IMR-90 (cell line): ENCODE results near the gene GAD2. TPM values are rescaled to one million over a fixed set of nuclear protein-coding genes. Genes with fewer than 3 reads are reported as not detected.

Experiments
- ATAC-seq: fragments of 200-7000 bp; cut with Tn5 transposase; 2 replicates; pipeline ENCODE4 v1.9.1; 2020; ENCODE audit warnings: low read depth, mild to moderate bottlenecking, moderate library complexity
- BruUV-seq: library from RNA; stranded (reverse); fragments of 400-500 nt; replicated peaks from 2 replicates; lab custom pipeline; 2021; lab: Mats Ljungman, UMichigan
- CTCF ChIA-PET: fragments of 300-600 bp; formaldehyde crosslinking; extraction: SDS; loops from one replicate; lab custom pipeline; 2021; ENCODE audit warnings: antibody characterized with exemption; lab: Yijun Ruan, JAX
- POLR2A ChIA-PET: fragments of 300-600 bp; sonication (Branson Sonifier 250); formaldehyde crosslinking; loops from one replicate; lab custom pipeline; 2022; ENCODE audit warnings: antibody characterized with exemption; ENCODE audit not compliant: unreplicated experiment; lab: Charles Lee
- DNase-seq: peaks from one replicate; pipeline ENCODE4 v3.0.0; 2013
- H2AFZ ChIP-seq: replicated peaks from 2 replicates; pipeline ENCODE3; 2013; ENCODE audit warnings: low read length, mild to moderate bottlenecking; ENCODE audit not compliant: poor library complexity
- H2AK5ac ChIP-seq: 2 replicates; pipeline ENCODE4 v1.6.1; 2013; ENCODE audit warnings: low read depth, low read length, inconsistent platforms
- H2AK9ac ChIP-seq: replicated peaks from 2 replicates; pipeline ENCODE3; 2013; ENCODE audit warnings: mild to moderate bottlenecking, low read depth, low read length, moderate library complexity; ENCODE audit not compliant: poor library complexity
- H2BK120ac ChIP-seq: 2 replicates; pipeline ENCODE4 v1.6.1; 2013; ENCODE audit warnings: low read depth, low read length, inconsistent platforms
- H2BK15ac ChIP-seq: 3 replicates; pipeline ENCODE4 v1.6.1; 2013; ENCODE audit warnings: low read depth, low read length, inconsistent platforms
- H2BK20ac ChIP-seq: 2 replicates; pipeline ENCODE4 v1.6.1; 2013; ENCODE audit warnings: low read depth, mild to moderate bottlenecking, inconsistent platforms, low read length, moderate library complexity
- H2BK5ac ChIP-seq: 2 replicates; pipeline ENCODE4 v1.6.1; 2013; ENCODE audit warnings: mild to moderate bottlenecking, low read depth, low read length, inconsistent platforms; ENCODE audit not compliant: poor library complexity, severe bottlenecking
- H3K14ac ChIP-seq: replicated peaks from 2 replicates; pipeline ENCODE4 v1.6.1; 2013; ENCODE audit warnings: low read depth, low read length, inconsistent platforms
- H3K18ac ChIP-seq: 2 replicates; pipeline ENCODE4 v1.6.1; 2013; ENCODE audit warnings: low read depth, low read length, control low read depth
- H3K23ac ChIP-seq: 2 replicates; pipeline ENCODE4 v1.6.1; 2013; ENCODE audit warnings: low read depth, low read length, inconsistent platforms
- H3K27ac ChIP-seq: 2 replicates; pipeline ENCODE4 v1.5.1; 2013; ENCODE audit warnings: mild to moderate bottlenecking, control low read depth, low read length; ENCODE audit not compliant: insufficient read depth
- H3K27me3 ChIP-seq: 2 replicates; pipeline ENCODE4 v1.6.1; 2013; ENCODE audit warnings: low read length; ENCODE audit not compliant: control insufficient read depth, insufficient read depth
- H3K36me3 ChIP-seq: 2 replicates; pipeline ENCODE4 v1.6.1; 2013; ENCODE audit warnings: low read length, mixed read lengths; ENCODE audit not compliant: control insufficient read depth, insufficient read depth
- H3K4ac ChIP-seq: 2 replicates; pipeline ENCODE4 v1.6.1; 2013; ENCODE audit warnings: low read depth, low read length, inconsistent platforms
- H3K4me1 ChIP-seq: 2 replicates; pipeline ENCODE4 v1.6.1; 2013; ENCODE audit warnings: low read length, mixed read lengths; ENCODE audit not compliant: control insufficient read depth, insufficient read depth
- H3K4me2 ChIP-seq: 2 replicates; pipeline ENCODE4 v1.6.1; 2013; ENCODE audit warnings: low read depth, mild to moderate bottlenecking, control low read depth, low read length, moderate library complexity
- H3K4me3 ChIP-seq: 2 replicates; pipeline ENCODE4 v1.5.1; 2013; ENCODE audit warnings: low read depth, mild to moderate bottlenecking, control low read depth, low read length, moderate library complexity; ENCODE audit not compliant: insufficient read depth
- H3K56ac ChIP-seq: 2 replicates; pipeline ENCODE4 v1.6.1; 2013; ENCODE audit warnings: low read length, inconsistent platforms; ENCODE audit not compliant: insufficient read depth; ENCODE audit errors: extremely low read depth
- H3K79me1 ChIP-seq, 2 experiments: 2 replicates each; pipeline ENCODE4 v1.6.1; 2013; ENCODE audit warnings: low read length in 2 of 2, inconsistent platforms in 1 of 2, low read depth in 1 of 2
- H3K9ac ChIP-seq: 2 replicates; pipeline ENCODE4 v1.6.1; 2013; ENCODE audit warnings: low read depth, low read length, control low read depth
- H3K9me1 ChIP-seq: 2 replicates; pipeline ENCODE4 v1.6.1; 2013; ENCODE audit warnings: low read length, inconsistent platforms; ENCODE audit not compliant: insufficient read depth
- H3K9me3 ChIP-seq: 2 replicates; pipeline ENCODE4 v1.6.1; 2013; ENCODE audit warnings: low read length; ENCODE audit not compliant: control insufficient read depth, insufficient read depth
- H4K20me1 ChIP-seq: 2 replicates; pipeline ENCODE4 v1.6.1; 2013; ENCODE audit warnings: low read length, inconsistent platforms; ENCODE audit not compliant: insufficient read depth
- H4K5ac ChIP-seq: 2 replicates; pipeline ENCODE4 v1.6.1; 2013; ENCODE audit warnings: mild to moderate bottlenecking, low read depth, low read length, control low read depth
- H4K8ac ChIP-seq, 2 experiments: 2 replicates each; pipeline ENCODE4 v1.6.1; 2013; ENCODE audit warnings: low read depth in 2 of 2, low read length in 2 of 2, control low read depth in 1 of 2, inconsistent platforms in 1 of 2
- H4K91ac ChIP-seq: 2 replicates; pipeline ENCODE4 v1.6.1; 2013; ENCODE audit warnings: low read depth, low read length, inconsistent platforms; ENCODE audit not compliant: insufficient read depth
- CEBPB ChIP-seq: IDR thresholded peaks from 2 replicates; pipeline ENCODE4 v1.6.1; 2012; ENCODE audit warnings: low read depth, low read length, improper control_type of control experiment
- MAZ ChIP-seq: IDR thresholded peaks from 2 replicates; pipeline ENCODE4 v1.6.1; 2012; ENCODE audit warnings: low read depth, mild to moderate bottlenecking, low read length, improper control_type of control experiment, moderate library complexity, borderline replicate concordance
- MXI1 ChIP-seq: IDR thresholded peaks from 2 replicates; pipeline ENCODE4 v1.6.1; 2012; ENCODE audit warnings: low read depth, mild to moderate bottlenecking, low read length, moderate library complexity, borderline replicate concordance
- SMC3 ChIP-seq: fragments of 150-350 bp; IDR thresholded peaks from 2 replicates; pipeline ENCODE4 v1.6.1; 2016; ENCODE audit warnings: low read depth, mild to moderate bottlenecking, antibody characterized with exemption, low read length, moderate library complexity
- whole genome bisulfite sequencing, 2 experiments: methylation state at CpG; one replicate each; pipeline versions ENCODE4 v1.1.5 to v1.1.7; 2013; ENCODE audit warnings: missing lambda C conversion rate in 2 of 2; ENCODE audit not compliant: insufficient read length in 1 of 2; ENCODE audit errors: extremely low coverage in 2 of 2; 5-methylcytosine and 5-hydroxymethylcytosine counted together
- dilution Hi-C: fragments of 300-500 bp; cut with HindIII; formaldehyde crosslinking; loops from one replicate; pipeline ENCODE4 v1.14.3; 2018; ENCODE audit warnings: low sequenced_read_pairs; ENCODE audit not compliant: unreplicated experiment
- in situ Hi-C: fragments of 300-500 bp; cut with MboI; formaldehyde crosslinking; loops from 3 replicates; pipeline ENCODE4 v1.14.3; 2019; ENCODE audit warnings: low sequenced_read_pairs, inconsistent platforms, mixed read lengths
- intact Hi-C: fragments of 100-400 bp; cut with micrococcal nuclease; formaldehyde crosslinking; loops from 2 replicates; pipeline ENCODE4 v1.10.0; 2022
- polyA plus RNA-seq, 3 experiments: library from polyadenylated mRNA; depleted of rRNA; stranded (reverse); fragments of >200 nt; gene quantifications; 2 replicates each; pipeline ENCODE4 v1.2.3, GENCODE V29; 2012; ENCODE audit warnings: low replicate concordance in 1 of 3
- total RNA-seq: library from RNA; depleted of rRNA; stranded (reverse); fragments of >200 nt; gene quantifications from 2 replicates; pipeline ENCODE4 v1.2.3, GENCODE V29; 2012

The GAD2 gene
- total and polyA plus RNA-seq, 2 of the 4 experiments (the other 2 are of a cell fraction): not detected

GRCh38 chr10:26199841-26200240 lies 16.7 kb upstream of the GAD2 start:
- dilution Hi-C loops (no loop called here), intact Hi-C loops (no loop called here)
- no TSS peak for BruUV-seq

More at GRCh38 chr10:26199841-26200240, 16.7 kb upstream of the GAD2 start:
- no peak overlapping the region for H4K8ac ChIP-seq
- no peaks in the 10 kb centered on the region for H3K36me3 ChIP-seq
- H4K20me1 ChIP-seq: no peaks in the 10 kb centered on the region
- in situ Hi-C loops: no loop called here
- H2BK20ac ChIP-seq: no peak overlapping the region
- no peak overlapping the region for H4K5ac ChIP-seq
- H3K27ac ChIP-seq: no peak overlapping the region
- H2BK120ac ChIP-seq: no peak overlapping the region
- no peak overlapping the region for H2AFZ ChIP-seq
- H3K9ac ChIP-seq: no peak overlapping the region
- H2AK9ac ChIP-seq: no peak overlapping the region
- no peak overlapping the region for H2BK5ac ChIP-seq
- no peak overlapping the region for H3K4me2 ChIP-seq
- H3K56ac ChIP-seq: no peak overlapping the region
- no peak for ATAC-seq
- no peaks in the 10 kb centered on the region for H3K9me1 ChIP-seq
- DNase-seq: no peak
- no peaks in the 10 kb centered on the region for H3K4me1 ChIP-seq
- TF ChIP-seq SMC3 (no peak), CEBPB (no peak), MXI1 (no peak), MAZ (no peak)
- no peak overlapping the region for H3K23ac ChIP-seq
- peaks cover 8% of the 10 kb centered on the region for H3K9me3 ChIP-seq
- H3K79me1 ChIP-seq: no peaks in the 10 kb centered on the region
- no peak overlapping the region for H3K18ac ChIP-seq
- H3K4me3 ChIP-seq: no peak overlapping the region
- ChIA-PET CTCF (no interaction called here), POLR2A (no interaction called here)
- no CpG with 5 or more reads among the region's 4 CpGs for WGBS, 2 experiments
- no peaks in the 10 kb centered on the region for H3K27me3 ChIP-seq
- no peak overlapping the region for H4K91ac ChIP-seq
- H2BK15ac ChIP-seq: no peak overlapping the region
- H2AK5ac ChIP-seq: no peak overlapping the region
- H3K14ac ChIP-seq: no peak overlapping the region
- H3K4ac ChIP-seq: no peak overlapping the region
